Glomerular visceral epithelial cell (primary cell): ENCODE results near the gene PSMD3.

ENCODE experiments used
- DNase-seq: peaks from one replicate; pipeline ENCODE4 v3.0.0-alpha.2; 2016; ENCODE audit errors: extremely low spot score

Gene PSMD3

DNA sequence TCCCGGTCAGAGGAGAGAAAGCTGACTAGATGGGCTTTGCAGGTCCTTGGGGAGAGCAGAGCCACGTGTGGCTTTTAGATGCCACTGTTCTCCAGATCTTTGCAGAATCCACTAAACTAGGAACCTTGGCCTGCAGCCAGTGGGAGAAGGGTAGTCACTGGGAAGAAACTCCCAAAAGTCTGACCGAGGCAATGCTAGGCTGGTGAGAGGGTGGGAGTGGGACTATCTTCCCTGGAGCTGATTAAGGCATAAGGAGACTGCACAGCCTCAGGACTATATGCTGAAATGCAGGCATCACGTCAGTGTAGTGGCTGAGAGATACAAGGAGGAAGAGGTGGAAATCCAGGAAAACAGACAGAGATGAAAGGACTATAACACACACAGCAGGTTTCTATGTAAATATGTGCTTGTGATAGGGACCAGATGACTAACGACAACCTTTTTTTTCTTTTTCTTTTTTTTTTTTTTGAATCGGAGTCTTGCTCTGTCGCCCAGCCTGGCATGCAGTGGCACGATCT lies 20.0 kb upstream of the PSMD3 start:
- DNase-seq, result no peak

DNA sequence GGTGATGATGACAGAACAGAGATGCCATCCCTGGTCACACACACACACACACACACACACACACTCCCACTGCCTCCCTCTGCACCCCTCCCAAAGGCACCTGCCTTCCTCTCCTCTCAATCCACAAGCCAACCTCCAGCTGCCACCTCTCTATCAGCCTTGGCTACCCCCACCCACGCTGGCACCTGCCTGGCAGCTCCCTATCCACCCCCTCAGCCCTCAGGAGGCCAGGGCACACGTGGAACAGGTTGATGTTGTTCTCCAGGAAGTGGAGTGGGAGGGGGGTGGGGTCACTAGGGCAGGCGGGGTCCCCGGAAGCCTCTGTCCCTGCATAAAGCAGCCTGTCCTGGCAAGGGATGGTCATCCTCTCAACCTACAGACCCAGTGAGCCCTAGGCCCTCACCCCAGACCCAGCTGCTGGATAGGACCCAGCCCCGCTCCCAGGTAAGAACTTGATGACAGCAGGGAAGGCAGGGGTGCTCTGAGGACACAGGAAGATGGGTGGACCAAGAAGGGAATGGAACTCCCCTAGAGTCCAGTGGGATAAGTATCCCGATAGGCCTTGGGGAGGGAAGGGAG lies 17.9 kb upstream of the PSMD3 start, which contains the start of gene GSDMA:
TSS of gene GSDMA (plus strand) at position 363 of the 579 bp plus-strand sequence. CDS start 2,684 bp downstream, outside the sequence.
- DNase-seq, result no peak

DNA sequence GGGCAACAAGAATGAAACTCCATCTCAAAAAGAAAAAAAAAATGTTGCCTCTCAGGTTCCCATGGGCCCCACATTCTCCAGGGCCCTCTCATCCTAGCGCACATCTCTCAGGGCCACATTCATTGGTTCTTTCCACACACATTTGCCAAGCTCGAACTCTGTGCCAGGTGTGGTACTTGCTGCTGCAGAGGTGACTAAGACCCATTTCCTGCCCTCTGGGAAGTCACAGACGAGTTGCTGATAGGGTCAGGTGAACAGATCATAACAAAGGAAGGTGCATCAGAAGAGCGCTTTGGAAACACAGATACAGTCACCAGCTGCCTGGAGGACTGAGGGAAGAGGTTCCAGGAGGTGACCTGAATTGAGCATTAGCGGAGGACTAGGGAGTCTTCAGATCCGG lies 16.8 kb upstream of the PSMD3 start:
- no peak for DNase-seq

DNA sequence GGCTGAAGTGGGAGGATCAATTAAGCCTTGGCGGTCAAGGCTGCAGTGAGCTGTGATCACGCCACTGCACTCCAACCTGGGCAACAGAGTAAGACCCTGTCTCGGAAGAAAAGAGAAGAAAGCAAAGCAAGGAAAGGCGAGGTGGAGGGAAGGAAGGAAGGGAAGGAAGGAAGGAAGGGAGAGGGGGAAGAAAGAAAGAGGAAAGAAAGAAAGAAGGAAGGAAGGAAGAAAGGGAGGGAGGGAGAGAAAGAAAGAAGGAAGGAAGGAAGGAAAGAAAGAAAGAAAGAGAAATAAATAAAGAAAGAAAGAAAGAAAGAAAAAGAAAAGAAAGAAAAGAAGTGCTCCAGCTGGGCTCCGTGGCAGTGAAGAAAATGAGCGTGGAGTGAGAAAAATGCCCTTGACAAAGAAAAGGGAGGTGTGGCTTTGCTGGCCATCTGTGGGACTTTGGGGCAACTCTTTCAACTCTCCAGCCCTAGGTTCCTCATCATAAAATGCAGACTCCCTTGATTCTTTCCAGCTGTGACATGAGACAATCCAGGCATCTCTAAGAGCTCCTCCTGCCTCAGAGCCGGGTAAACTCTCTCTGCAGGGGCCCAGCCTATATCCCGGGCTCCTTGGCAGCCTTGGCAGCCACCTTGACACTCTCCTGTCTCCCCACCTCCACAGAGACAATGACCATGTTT lies 15.4 kb upstream of the PSMD3 start:
- no peak for DNase-seq

DNA sequence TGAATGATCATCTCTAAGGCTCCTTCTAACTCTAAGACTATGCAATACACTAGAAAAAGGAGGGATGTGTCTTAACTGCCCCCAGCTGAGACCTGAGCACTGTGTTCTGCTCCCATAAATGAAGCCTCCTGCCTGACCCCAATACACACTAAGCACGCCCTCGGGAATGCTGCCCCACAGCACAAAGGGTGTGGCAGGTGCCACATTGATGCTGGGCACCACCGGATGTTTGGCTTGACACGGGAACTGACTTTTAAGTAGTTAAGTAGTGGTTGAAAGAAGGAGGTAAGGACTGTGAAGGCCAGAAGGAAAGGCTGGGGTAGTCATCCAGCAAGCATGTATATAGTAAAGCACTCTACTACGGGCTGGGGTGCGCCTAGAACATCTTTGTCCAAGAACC lies 13.8 kb upstream of the PSMD3 start:
- DNase-seq, result no peak

DNA sequence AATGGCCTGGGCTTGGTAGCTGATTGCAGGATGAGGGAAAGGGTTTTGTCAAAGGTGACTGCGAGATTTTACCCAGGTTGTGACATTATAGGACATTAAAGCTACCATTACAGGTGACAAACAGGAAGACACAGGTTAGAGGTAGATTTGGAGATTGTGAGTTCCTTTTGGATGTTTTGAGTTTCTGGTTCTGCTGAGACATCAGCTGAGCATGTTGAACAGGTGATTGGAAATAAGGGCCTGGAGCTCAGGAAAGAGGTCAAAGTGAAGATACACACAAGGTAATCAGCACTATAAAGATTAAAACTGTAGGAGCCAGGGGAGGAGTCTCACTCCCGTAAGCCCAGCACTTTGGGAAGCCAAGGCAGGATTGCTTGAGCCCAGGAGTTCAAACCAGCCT lies 11.8 kb upstream of the PSMD3 start:
- no peak for DNase-seq

GRCh38 chr17:39969375-39969774 lies 11.2 kb upstream of the PSMD3 start:
- DNase-seq, result no peak

- DNase-seq, result no peak
Measured at GRCh38 chr17:39970157-39970692, 10.4 kb upstream of the PSMD3 start.

- DNase-seq, result no peak
Measured at GRCh38 chr17:39971076-39971603, 9.5 kb upstream of the PSMD3 start.

DNA sequence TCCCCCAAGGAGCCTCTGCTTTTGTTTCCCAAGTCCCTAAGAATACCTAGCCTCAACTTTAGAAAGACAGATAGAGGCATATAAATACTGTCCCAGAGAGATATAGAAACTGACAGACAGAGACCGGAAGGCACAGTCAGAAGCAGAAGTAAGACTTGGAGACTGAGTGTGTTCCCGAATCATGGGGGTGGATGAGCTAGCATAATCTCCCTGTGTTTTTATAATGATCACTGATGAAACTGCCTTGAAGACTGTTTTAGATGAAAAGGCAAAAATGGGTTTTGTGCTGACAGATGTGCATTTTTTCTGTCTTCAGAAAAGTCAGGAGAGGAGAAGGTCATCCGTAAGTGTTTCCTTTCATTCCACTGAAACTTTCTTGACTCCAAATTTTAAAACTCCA lies 8.3 kb upstream of the PSMD3 start:
- DNase-seq, result no peak

- no peak for DNase-seq
Measured at GRCh38 chr17:39973496-39973895, 7.1 kb upstream of the PSMD3 start.

DNA sequence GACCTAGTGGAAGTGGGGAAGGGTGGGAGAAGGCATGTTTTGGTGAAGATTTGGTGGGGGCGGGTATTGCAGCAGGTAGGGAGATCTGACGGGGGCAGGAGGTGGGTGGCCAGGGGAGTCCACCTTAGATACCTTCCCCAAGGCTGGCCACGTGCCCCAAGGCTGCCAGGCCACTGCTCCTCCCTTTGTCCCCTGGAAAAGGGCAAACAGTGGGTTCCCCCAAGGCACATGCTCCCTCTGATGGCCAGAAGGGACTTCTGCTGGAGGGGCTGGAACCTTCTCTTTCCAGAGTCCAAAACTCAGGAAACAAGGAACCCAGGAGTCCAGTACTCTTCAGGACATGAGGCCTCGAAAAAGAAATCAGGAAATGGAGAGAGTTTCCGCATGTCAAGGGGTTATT lies 6.2 kb upstream of the PSMD3 start:
- DNase-seq, result no peak

- DNase-seq, result no peak
Measured at GRCh38 chr17:39975801-39976200, 4.8 kb upstream of the PSMD3 start.

- DNase-seq, result peak; percentile 85
Measured at GRCh38 chr17:39979016-39979670, 1.5 kb upstream of the PSMD3 start.

GRCh38 chr17:39979893-39980350 lies 685 bp upstream of the PSMD3 start:
- DNase-seq, result peak; percentile 36

DNA sequence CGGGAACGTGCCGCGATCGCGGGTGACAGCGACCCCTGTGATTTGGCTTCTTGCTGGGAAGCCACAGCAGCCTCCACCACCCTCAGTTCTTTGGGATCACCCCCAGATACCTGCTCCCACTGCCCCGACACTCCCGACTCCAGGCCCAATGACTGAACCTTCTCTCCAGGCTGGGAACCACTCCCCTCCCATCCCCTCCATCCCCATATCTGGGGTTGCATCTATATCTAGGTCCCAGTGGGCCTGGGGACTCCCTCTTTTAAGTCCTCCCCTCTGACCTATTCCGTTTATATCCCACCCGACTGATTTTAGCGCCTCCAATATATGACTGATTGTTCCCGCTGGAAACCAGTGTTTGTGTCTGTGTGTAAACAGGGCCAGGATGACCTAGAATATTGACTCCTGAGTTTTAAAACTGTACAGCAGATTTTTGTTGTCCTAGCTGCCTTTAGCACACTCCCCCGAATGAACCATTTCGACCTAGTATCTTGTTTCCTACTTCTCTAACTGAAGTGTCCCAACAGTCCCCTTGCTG lies 667 bp downstream of the PSMD3 start:
- no peak for DNase-seq

- no peak for DNase-seq
Measured at GRCh38 chr17:39981766-39982375, 1.3 kb downstream of the PSMD3 start.

DNA sequence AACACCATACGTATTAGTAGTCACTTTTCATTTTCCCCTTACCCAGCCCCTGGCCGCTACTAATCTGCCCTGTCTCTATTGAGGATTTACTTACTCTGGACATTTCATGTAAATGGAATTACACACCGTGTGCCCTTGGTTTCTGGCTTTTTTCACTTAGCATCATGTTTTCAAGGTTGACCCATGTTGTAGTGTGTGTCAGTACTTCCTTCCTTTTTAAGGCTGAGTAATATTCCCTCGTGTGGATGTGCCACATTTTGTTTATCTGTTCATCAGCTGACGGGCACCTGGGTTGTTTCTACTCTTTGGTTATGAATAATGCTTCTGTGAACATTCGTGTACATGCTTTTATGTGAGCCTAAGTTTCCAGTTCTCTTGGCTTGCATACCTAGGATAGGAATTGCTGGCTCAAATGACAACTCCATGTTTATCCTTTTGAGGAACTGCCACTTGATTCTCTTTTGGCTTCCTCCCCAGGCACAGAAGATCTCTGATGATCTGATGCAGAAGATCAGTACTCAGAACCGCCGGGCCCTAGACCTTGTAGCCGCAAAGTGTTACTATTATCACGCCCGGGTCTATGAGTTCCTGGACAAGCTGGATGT lies 7.7 kb downstream of the PSMD3 start:
- no peak for DNase-seq

GRCh38 chr17:39994448-39994847 lies 13.8 kb downstream of the PSMD3 start:
- DNase-seq, result no peak

DNA sequence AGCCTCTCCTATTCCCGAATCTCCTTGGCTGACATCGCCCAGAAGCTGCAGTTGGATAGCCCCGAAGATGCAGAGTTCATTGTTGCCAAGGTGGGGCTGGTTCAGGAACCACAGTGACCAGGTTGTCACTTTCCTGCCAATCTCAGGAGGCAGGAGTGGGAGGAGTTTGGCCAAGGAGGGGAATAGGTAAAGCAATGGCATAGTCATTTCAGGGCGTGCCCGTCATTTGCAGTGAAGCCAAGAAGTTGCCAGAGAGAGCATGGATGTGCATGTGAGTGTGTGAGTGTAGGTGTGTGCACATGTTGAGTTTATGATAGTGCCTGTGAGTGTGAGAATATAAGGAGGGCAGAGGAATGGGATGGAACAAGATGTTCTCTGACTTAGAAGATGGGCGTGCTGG lies 14.8 kb downstream of the PSMD3 start:
- DNase-seq, result no peak

- no peak for DNase-seq
Measured at GRCh38 chr17:39996162-39996561, 15.6 kb downstream of the PSMD3 start.
